Measurements from ENCODE around the gene GPR158.

Gene GPR158

DNA sequence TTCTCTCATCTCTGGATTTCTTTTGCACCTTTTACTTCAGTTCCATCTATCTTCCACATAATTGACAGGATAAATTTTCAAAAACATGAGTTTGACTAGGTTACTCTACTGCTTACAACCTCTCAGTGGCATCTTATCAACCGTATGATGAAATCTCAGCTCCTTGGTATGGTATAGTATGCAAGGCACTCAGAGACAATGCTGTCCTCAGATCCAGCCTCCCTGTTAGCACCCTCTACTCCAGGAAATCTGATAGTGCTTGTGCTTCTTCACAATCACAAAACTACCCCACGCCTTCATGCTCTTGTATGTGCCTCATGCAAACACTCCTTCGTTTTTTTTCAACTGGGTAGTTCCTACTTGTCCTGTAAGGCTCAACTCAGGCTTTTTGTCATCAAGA lies 330.7 kb downstream of the GPR158 start:
- no peak for DNase-seq

DNA sequence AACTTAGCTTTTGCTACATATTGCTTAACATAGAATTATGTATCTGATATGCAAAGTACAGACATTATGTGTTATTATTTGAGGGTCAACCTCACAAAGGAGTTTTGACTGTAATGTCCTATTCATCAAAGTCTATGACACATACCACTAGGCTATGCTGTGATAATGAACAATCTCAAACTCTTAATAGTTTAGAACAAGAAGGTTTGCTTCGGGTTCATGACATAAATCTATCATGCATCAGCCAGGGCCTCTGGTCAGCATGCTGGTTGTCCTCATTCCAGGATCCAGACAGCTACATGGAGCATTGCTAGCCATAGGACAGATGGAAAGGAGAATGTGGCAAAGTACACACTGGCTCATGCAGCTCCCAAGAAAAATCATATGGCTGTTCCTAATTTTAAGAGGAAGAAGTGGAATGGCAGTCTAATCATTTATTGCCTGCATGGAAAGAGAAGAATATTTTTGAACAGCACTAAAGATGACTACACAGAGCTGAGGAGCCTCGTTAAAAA lies 332.1 kb downstream of the GPR158 start:
- no peak for DNase-seq

DNA sequence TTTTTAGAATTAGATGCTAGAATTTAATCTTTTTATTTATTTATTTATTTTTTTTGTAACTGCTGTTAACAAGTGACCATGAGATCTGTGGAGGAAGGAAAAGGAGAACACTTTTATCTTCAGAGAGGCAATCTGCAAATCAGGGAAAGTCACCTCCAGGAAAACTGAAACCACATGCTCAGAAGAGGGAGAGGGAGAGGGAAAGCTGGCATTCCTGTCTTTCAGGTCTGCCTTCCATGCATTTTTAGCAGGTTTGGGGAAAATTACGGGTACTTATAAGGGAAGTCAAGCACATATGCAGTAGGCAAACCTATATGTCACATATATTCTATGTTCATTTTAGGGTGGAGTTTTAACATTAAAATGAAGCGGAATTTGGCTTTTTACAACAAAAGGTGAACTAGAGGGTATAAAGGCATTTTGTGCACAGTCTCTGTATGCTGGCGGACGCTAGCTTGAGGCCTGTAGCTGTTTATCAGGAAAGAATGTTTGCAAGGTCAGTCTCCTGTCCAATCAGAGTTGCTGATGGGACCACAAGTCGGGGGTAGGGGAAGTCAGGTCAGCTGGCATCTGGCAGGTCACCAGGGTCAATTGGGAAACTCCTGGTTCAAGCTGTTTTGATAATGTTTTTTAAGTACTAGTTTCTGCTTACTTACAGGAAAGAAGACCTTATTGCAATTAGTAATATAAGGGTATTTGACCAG lies 333.5 kb downstream of the GPR158 start:
- DNase-seq, result no peak

DNA sequence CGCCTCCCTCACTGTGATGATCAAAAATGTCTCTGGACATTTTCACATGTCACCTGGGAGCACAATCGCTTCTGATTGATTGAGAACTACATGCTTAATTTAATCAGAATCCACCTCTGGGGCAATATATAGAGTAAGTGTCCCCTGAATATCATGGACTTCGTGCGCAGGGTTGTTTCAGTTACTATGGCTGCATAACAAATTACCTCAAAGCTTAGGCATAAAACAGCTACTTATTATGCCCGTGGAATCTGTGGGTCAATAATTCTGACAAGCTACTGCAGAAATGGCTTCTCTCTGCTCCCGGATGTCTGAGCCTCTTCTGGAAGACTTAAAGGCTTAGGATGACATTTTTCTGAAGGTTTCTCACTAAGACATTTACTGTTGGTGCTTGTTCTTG lies 334.4 kb downstream of the GPR158 start:
- no peak for DNase-seq

DNA sequence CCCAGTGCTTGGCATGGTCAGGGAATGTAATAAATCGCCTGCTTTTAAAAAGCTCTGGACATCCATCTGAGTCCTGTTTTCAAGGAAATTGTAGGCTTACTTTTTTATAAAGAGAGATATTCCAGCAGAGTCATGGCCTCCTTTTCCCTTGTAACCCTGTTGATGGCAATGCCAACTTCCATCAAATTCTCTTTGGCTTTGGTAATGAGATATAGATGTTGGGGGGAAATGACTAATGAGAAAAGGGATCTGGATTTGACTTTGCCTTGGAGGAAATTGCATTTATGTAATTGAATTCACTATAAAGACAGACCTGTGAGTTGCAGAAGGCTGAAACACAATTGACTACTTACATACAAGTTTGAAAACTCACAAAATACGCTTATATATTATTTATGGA lies 347.5 kb downstream of the GPR158 start:
- DNase-seq, result no peak

DNA sequence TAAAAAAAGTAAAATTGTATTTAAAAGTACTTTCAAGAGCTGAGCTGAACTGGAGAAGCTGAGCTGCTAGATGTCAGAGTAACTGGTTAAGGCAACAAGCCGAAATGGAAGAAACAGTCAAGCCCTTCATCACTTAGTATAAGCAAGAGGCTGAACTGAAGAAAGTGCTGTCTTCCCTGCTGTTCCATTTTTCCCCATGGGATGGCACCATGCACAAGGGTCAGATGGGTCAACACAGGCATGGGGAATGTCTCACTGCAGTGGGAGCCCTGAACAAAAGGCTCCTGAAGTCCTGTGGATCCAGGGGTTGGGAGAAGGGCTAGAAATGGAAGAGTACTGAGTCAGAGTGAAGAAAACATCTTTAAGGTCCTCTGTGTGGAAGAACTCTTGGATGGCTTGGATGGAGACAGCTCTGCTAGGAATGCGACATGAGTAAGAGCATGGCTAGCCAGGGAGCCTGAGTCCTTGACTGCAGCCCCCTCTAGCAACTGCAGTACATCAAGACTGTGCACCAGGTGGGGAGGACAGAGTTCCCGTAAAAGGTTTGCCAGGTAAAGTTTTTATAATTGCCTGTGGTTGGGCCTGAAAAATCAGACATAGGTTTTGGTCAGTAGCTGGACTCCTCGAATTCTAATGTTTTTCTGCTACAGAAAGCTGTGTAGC lies 348.3 kb downstream of the GPR158 start:
- DNase-seq, result no peak

DNA sequence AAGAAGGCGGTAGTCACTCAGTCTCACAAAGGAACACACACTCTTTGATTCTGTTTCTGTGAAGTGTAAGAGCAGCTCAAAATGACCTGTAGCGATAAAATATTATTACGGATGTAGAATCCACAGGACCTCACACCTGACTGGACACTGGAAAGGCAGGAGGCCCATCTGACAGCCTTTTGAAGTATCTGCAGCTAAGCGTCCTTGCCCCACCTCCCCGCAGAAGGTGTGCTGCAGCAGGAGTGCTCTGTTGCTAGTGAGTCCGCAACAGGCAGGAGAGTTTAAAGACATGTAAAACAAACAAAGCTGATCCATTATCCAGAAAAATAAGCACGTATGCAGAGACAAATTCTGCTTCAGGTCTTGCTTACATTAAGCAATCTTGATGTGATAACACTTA lies 355.5 kb downstream of the GPR158 start:
- DNase-seq, result no peak

DNA sequence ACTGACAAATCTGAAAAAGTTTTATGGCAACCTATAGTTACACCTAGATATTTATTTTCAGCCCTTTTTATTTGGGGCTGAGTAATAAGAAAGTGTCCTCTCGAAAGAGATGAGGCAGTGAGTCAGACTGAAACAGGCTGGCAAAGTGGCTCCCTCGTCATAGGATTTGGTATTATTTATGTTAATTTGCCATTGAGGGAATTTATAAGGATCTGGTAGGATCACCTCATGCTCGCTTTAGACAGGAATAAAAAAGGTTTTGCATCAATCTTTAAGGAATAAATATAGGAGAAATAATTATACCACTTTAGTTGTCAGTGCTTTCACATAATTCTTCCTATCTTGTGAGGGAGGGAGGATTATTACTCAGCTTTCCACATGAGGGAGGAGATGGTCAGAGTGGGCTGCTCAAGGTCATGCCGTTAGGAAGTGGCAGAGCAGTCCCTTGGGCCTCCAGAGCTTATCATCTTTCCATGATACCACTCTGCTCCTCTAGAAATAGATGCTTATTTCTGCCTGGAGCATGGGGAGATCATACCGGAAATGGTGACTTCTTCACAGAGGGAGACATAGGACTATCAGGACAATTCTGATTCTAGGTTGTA lies 356.8 kb downstream of the GPR158 start:
- DNase-seq, result no peak

DNA sequence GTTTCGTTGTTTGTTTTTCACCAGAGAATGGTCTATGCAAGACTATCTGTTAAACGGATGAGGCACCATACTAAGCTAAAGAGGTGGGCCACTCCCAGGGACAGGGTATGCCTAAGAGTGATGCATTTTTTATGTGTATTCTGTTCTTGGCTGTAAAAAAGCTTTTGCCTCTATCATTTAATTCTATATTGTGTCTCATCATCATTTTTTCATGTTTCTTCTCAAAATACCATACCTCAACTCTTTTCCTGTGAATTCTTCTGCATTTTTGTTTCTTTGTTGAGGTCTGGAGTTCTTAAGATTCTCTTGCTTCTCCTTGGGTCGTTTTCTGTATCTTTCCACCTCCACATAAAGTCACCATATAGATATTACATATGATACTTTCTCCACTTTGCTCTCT lies 357.4 kb downstream of the GPR158 start:
- no peak for DNase-seq

DNA sequence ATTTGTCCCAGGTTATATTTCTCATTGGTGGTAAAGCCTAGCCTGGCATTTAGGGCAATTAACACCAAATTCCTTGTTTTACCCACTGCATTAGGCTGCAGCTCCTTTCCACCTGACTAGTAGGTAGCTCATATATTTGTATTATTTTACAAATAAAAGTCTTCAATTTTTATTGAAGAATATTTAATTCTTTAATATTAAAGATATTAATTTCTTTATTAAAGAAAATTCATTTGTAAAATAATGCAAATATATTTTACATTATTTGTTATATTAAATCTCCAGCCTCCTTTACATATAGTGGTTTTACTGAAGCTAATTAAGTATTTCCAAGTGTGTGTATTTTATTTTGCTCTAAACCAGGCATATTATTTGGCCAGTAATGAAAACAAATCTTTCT lies 361.2 kb downstream of the GPR158 start:
- no peak for DNase-seq

DNA sequence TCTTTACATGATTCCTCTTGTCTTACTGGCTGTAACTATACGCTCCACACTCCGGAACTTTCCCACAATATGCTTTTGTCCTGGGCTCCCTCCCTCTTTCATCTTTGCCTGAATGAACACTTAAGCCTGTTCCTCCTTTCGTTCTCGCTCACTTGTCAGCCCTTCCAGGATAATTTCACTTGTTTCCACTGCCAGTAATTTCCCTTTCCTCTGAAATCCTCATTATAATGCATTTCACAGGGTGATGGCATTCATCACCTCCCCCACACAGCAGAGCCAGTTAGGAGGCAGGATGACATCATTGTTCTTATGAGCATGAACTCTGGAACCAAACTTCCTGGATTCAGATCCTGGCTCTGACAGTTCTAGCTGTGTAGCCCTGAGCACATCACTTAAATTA lies 372.6 kb downstream of the GPR158 start:
- no peak for DNase-seq

DNA sequence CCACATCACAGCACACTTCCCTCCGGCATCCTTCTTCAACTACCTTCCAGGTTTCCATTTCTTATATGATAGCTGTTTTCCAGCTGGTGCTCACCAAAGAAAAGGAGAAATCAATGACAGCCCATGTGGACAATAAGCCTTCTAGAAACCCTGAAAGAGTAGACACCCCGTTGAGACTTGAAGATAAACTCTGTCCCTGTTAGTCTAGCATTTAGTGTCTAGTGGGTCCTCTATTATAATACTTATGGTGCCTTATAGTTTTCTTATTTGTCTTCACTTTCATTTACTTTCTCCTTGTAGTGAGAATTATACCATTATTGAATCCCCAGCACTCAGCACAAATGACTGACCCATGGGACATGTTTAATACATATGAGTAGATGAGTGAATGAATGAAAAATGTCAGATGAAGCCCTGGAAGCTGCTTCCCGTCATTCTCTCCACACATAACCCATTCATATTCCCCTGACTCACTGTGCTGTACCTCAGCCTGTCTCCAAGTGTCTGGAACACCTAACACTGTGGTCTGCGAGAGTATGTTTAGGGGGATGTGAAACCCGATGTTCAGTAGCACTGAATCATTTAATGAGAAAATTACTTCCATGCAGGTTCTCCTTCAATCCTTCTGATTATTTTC lies 377.6 kb downstream of the GPR158 start:
- no peak for DNase-seq

DNA sequence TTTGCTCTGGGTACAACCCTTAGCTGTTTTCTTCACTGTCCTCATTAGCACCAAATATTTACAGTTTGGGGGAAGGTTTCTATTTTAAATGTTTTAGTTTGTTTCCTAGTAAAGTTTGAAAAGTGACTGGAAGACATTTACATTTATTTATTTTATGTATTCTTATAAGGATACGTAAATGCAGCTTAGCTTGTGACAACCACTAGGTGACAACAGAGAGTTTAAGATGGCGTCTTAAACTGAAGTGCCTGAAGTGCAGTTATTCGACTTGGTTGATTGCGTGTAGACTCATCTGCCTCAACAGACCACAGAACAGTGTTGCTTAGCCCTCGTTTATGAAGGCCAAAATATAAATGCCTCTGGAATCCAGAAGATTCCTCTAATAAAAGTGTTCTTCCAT lies 381.1 kb downstream of the GPR158 start:
- no peak for DNase-seq

DNA sequence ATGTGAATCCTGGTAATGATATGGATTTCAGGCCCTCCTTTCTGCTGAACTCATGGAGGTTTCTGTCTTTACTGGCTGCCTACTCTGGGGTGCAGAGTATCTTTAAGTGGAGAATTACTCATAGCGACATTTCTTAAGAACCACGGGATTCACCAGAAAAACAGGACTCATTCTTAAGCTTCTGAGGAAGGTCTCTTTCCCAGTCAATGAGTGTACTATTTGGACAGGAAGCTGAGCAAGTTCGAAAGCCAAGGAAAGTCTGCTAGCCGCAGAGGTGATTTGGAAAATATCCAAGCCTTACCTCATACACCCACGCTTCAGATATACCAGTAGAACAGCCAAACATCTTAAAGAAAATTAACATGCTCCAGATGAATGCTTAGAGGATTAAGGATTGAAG lies 381.7 kb downstream of the GPR158 start:
- no peak for DNase-seq

DNA sequence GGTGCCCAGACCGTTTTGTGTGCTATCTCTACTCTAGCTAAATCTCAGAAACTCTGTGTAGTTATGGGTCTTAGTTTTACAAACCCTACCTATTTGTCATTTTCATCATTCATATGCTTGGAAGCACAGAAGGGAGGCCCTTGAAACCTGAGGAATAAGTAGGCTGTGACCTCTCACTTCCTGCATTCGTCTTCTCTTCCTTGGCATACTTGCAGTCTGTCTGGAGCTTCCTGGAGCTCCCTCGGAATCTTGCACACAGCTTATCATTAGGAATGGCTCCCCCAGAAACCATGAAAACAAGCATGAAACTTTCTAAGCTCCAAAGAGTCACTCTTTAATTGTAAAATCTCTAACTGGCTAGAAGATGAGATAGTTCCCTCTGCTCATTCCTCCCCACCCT lies 382.3 kb downstream of the GPR158 start:
- no peak for DNase-seq

DNA sequence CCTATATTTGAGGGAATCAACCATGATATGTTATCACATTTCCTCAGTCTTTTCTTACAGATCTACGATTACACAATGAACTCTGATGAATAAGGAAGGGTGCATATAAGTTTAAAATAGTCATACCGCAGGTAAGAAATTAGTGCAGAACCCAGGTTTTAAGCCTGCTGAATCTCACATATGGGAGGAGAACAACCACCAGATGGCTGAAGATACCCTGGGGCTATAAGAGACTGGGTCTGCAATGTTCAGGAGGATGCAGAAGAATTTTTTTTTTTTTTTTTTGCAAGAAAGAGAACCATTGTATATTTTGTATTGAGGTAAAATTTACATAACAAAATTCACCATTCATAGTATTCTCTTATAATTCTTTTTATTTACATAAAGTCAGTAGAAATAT lies 387.0 kb downstream of the GPR158 start:
- no peak for DNase-seq

DNA sequence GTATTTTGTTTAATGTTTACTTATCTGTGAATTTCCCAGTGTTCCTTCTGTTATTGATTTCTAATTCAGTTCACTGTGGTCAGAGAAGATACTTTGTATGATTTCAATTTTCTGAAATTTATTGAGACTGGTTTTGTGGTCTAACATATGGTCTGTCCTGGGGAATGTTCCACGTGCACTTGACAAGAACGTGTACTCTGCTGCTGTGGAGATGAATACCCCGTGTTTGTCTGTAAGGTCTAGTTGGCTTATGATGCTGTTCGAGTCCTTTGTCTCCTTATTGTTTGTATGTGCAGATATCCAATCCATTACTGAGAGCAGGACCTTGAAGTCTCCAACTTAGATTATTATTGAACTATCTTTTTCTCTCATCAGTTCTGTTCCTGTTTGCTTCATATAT lies 387.7 kb downstream of the GPR158 start:
- no peak for DNase-seq

DNA sequence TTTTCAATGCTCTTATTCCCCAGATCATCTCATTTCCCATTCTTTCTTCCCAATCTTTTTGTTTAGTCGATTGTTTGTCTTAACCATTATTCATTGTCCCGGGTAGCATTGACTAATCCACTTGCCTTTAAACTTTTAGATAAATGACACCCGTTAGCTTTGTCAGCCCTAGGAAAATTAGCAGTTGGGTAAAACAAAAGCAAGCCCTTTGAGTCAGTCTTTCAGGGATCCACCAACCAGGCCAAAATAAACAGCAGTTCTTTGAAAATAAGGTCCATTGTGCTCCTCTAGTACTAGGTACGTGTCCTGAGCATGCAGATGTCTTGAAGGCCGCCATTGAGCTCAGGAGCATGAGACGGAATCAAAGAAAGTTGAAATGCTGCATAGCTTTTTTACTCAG lies 389.6 kb downstream of the GPR158 start:
- no peak for DNase-seq

DNA sequence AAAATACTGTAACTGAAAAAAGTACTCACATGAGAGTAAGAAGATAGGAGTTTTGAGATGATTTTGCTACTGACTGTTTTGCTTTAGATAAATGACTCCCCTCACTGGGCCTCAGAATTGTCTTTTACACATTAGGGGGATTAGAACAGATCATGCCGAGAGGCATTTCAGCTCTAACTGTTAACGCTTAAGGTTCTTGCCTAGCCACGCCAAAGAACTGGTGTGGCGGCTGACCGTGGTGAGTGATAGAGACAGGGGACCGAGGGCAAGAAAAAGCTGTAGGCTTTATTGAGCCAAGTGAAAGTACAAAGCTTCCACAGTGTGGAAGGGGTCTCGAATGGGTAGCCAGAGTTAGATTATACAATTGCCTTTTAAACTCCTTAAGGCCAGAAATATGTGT lies 390.8 kb downstream of the GPR158 start:
- DNase-seq, result no peak

DNA sequence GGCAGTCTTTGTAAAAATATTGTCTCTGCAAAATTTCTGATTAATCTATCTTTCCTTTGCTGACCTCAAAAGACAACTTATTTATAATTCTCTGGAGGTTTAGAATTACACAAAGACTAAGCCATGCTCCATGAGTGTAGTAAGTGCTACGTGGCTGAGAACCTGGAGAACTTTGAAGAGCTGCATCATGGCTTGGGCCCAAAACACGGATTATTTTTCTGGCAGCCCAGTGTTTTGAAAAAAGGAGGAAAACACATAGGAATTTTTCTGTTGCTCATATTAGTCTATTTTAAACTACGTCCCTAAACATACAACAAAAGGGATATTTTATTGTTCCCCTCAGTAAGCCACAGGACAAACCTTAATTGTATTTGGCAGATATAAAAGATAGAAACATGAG lies 398.5 kb downstream of the GPR158 start:
- no peak for DNase-seq

DNA sequence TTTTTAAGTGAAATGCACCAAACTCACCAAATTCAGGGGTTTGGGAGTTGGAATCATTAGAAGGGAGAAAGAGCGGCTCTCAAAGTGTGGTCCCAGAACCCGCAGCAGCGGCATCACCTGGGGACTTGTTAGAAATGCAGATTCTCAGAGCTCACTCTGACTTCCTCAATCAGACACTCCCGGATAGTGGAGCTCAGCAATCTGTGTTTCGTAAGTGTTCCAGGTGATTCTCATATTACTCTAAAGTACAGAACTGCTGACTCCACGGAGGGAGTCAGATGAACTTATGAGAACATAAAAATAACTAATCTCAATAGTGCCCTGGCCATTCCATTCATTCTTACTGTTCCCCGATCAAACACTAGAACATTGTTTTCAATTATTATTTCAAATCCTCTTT lies 400.5 kb downstream of the GPR158 start:
- DNase-seq, result no peak

DNA sequence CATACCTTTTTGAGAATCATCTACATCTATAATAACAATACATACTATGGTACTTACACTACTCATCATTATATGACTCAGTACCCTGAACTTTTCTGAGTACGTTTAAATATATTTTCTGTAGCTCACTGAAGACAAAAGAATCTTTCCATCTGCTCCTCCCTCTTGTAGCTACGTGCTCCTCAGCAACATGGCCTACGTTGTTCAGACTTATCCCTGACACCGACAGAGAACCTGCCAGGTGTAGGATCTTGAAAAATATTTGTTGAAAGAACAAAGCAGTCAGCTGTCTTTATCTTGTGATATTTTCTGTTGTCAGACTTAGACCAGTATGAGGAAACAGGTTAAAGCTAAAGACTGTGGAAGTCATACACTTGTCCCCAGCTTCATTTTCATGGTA lies 403.3 kb downstream of the GPR158 start:
- no peak for DNase-seq

DNA sequence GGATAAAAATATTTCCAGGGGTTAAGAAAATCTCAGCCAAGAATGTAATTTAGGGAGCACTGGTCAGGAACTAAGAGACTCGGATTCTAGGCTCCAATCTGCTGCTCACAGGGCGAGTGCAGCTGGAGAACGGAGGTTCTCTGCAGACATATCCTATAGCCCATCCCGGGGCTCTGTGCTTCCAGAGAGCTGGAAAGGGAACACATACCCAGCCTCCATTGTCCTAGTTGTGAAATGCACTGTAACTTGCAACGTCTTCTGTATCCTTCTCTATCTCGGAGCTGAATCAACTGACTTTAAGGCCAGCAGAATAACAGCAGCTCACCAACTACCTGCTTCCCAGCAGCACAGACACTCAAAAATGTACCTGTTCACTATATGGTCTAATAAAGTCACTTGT lies 408.2 kb downstream of the GPR158 start:
- no peak for DNase-seq

DNA sequence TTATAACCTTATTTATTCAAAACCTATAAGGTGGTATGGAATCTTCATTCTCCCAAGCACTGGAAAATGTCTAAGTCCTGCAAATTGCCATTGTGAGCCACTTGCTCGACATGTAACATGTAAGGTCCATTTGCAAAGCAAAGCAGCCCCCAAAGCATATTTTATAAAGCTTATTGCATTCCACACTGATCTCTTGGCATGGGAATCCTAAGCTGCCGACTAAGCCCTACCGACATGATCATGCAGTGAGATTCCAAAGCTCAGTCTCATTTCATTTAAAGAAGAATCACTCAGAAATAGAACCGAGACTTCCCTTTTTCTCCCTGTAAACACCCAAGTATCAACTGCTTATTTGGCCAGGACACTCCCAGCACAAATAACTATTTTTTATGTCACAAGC lies 425.9 kb downstream of the GPR158 start:
- no peak for DNase-seq
